ENCODE data around the gene XKRX.

XKRX gene

GRCh38 chrX:100895365-100896075 lies 33.2 kb downstream of the XKRX start:
- DNase-seq (ENCODE audit: low spot score) = no peak

- no peak for DNase-seq (ENCODE audit: low spot score)
These were observed 45.1 kb downstream of the XKRX start for GRCh38 chrX:100883654-100884053.

- DNase-seq (ENCODE audit: low spot score) = no peak
These were observed 48.3 kb downstream of the XKRX start for GRCh38 chrX:100880368-100880767.

GRCh38 chrX:100874325-100874724 lies 54.4 kb downstream of the XKRX start, which contains the start of gene NOX1:
Gene NOX1 (minus strand): TSS chrX:100874359. CDS start chrX:100874139, 220 bp downstream.
- no peak for DNase-seq (ENCODE audit: low spot score)

- DNase-seq (ENCODE audit: low spot score) = no peak
These were observed 56.8 kb downstream of the XKRX start for GRCh38 chrX:100871594-100872560.

- no peak for DNase-seq (ENCODE audit: low spot score)
These were observed 58.2 kb downstream of the XKRX start for GRCh38 chrX:100870527-100870926.

GRCh38 chrX:100868273-100868672 lies 60.4 kb downstream of the XKRX start:
- no peak for DNase-seq (ENCODE audit: low spot score)

GRCh38 chrX:100864657-100865391 lies 63.9 kb downstream of the XKRX start:
- no peak for DNase-seq (ENCODE audit: low spot score)

Data from left forelimb (tissue), 1 donor.